GM12878 (cell line): Measurements from ENCODE around the gene NOL7.

ENCODE experiments used
- BACH1 ChIP-seq: fragments of 450-650 bp; IDR thresholded peaks from 2 replicates; pipeline ENCODE4 v1.6.1; 2017; ENCODE audit warnings: mild to moderate bottlenecking, borderline replicate concordance
- EZH2 ChIP-seq: IDR thresholded peaks from 2 replicates; pipeline ENCODE4 v1.6.1; 2012; ENCODE audit warnings: low read depth, mild to moderate bottlenecking, control low read depth, inconsistent platforms, low read length, borderline replicate concordance; ENCODE audit not compliant: control insufficient read depth
- MTA3 ChIP-seq: IDR thresholded peaks from 2 replicates; pipeline ENCODE4 v1.6.1; 2012; ENCODE audit warnings: low read length, inconsistent platforms, borderline replicate concordance
- NRF1 ChIP-seq: conservative IDR thresholded peaks from 2 replicates; pipeline ENCODE4 v1.6.1; 2011; ENCODE audit warnings: mild to moderate bottlenecking, low read depth, low read length, improper control_type of control experiment
- POLR2A ChIP-seq: IDR thresholded peaks from 2 replicates; pipeline ENCODE4 v1.6.1; 2011; ENCODE audit warnings: low read depth, mild to moderate bottlenecking, low read length
- POLR2AphosphoS5 ChIP-seq: IDR thresholded peaks from 2 replicates; pipeline ENCODE4 v1.6.1; 2011; ENCODE audit warnings: mild to moderate bottlenecking, low read length, inconsistent platforms
- YBX1 ChIP-seq: fragments of 450-650 bp; IDR thresholded peaks from 2 replicates; pipeline ENCODE4 v1.6.1; 2016; ENCODE audit warnings: antibody characterized with exemption
- ZZZ3 ChIP-seq: IDR thresholded peaks from 2 replicates; pipeline ENCODE4 v1.6.1; 2011; ENCODE audit warnings: low read depth; ENCODE audit not compliant: control insufficient read depth, insufficient read length

DNA sequence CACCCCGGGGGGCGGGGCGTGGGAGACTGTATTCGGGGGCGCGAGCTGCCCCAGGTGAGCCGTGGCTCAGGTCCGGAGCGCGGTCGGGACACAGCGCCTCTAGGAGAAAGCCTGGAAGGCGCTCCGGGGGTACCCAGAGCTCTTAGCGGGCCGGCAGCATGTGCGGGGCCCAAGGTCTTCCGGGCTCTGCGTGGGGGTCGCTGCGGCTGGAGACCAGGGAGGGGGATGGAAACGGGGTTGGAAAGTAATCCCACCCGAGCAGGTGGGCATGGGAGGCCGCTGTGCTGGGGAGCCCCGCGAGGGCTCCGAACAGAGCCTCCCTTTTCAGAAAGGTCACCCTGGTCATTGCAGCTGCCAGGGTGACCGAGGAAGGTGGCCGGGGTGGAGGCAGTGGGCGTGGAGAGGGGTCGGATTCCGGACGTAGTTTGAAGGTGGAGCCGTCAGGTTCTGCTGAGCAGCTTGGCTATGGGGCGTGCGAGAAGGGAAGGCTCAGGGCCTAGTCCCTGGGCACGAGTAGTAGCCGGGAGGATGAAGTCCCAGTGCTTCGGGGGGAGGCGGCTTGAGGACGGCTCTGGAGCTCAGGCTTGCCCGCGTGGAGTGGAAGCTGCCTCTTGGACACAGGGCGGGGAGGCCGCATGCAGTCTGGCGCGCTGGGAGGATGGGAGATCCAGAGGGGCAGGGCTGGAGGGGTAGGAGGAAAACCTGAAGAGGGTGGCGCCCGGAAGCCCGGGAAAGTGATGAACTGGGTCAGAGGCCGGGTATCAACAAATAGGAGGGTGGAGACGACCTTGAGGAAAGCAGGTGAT lies 40.4 kb upstream of the NOL7 start, which contains the start of gene SIRT5:
- no peak for TF ChIP-seq MTA3
- TF ChIP-seq NRF1 = no peak
- peak; percentile 84 for TF ChIP-seq POLR2A
- TF ChIP-seq EZH2 = no peak
- no peak for TF ChIP-seq ZZZ3
- TF ChIP-seq BACH1 = peak; percentile 26; the same call in 1 of the 2 replicates
- TF ChIP-seq POLR2AphosphoS5 = peak; percentile 48
- TF ChIP-seq YBX1 = no peak
